OCI-LY7 (cell line): ENCODE measurements around the gene C3orf20. TPM values are rescaled to one million over a fixed set of nuclear protein-coding genes. Genes with fewer than 3 reads are reported as not detected.

ENCODE experiments used
- BruUV-seq: library from RNA; stranded (reverse); fragments of 400-500 nt; replicated peaks from 2 replicates; lab custom pipeline; 2021; lab: Mats Ljungman, UMichigan
- CTCF ChIA-PET: fragments of 300-600 bp; sonication (Branson Sonifier 250); formaldehyde crosslinking; loops from one replicate; lab custom pipeline; 2022; ENCODE audit warnings: antibody characterized with exemption; ENCODE audit not compliant: unreplicated experiment; lab: Charles Lee
- POLR2A ChIA-PET: fragments of 300-600 bp; sonication (Branson Sonifier 250); formaldehyde crosslinking; loops from one replicate; lab custom pipeline; 2022; ENCODE audit warnings: antibody characterized with exemption; lab: Charles Lee
- DNase-seq: peaks from one replicate; pipeline ENCODE4 v3.0.0-alpha.2; 2015; ENCODE audit warnings: low spot score
- H2AFZ ChIP-seq: fragments of 200-600 bp; sonication (generic), shearing (Covaris generic); 2 replicates; pipeline ENCODE4 v1.6.1; 2014; ENCODE audit warnings: mild to moderate bottlenecking, antibody characterized with exemption, low read length, moderate library complexity
- H3K27ac ChIP-seq: fragments of 200-600 bp; sonication (generic); 2 replicates; pipeline ENCODE4 v1.5.1; 2014; ENCODE audit warnings: mixed run types, low read depth, mild to moderate bottlenecking, moderate library complexity, low read length, inconsistent platforms; ENCODE audit not compliant: poor library complexity, severe bottlenecking
- H3K36me3 ChIP-seq: fragments of 200-600 bp; sonication (generic); 2 replicates; pipeline ENCODE4 v1.6.1; 2014; ENCODE audit warnings: mild to moderate bottlenecking, antibody characterized with exemption, low read length, moderate library complexity, mixed read lengths; ENCODE audit not compliant: insufficient read depth
- H3K4me1 ChIP-seq: fragments of 200-600 bp; sonication (generic); 2 replicates; pipeline ENCODE4 v1.5.1; 2014; ENCODE audit warnings: mild to moderate bottlenecking, low read length; ENCODE audit not compliant: insufficient read depth, poor library complexity, severe bottlenecking
- H3K4me2 ChIP-seq: fragments of 200-600 bp; sonication (generic); 2 replicates; pipeline ENCODE4 v1.6.1; 2014; ENCODE audit warnings: mild to moderate bottlenecking, low read length
- H3K4me3 ChIP-seq: fragments of 200-600 bp; sonication (generic); 2 replicates; pipeline ENCODE4 v1.5.1; 2014; ENCODE audit warnings: mild to moderate bottlenecking, low read depth, low read length; ENCODE audit not compliant: poor library complexity, severe bottlenecking
- H3K79me2 ChIP-seq: fragments of 200-600 bp; sonication (generic); 2 replicates; pipeline ENCODE4 v1.6.1; 2016; ENCODE audit warnings: low read depth, mild to moderate bottlenecking, low read length, moderate library complexity, mixed read lengths; ENCODE audit not compliant: insufficient read depth
- H3K9me2 ChIP-seq: fragments of 200-600 bp; sonication (generic); 2 replicates; pipeline ENCODE4 v1.6.1; 2016; ENCODE audit warnings: mild to moderate bottlenecking, low read length, mixed read lengths; ENCODE audit not compliant: insufficient read depth
- H3K9me3 ChIP-seq: fragments of 200-600 bp; sonication (generic); 2 replicates; pipeline ENCODE4 v1.6.1; 2014; ENCODE audit warnings: mild to moderate bottlenecking, mixed run types, low read length, mixed read lengths
- H4K20me1 ChIP-seq: fragments of 200-600 bp; sonication (generic); 2 replicates; pipeline ENCODE4 v1.6.1; 2014; ENCODE audit warnings: mild to moderate bottlenecking, antibody characterized with exemption, low read length, moderate library complexity, mixed read lengths; ENCODE audit not compliant: insufficient read depth
- CTCF ChIP-seq: fragments of 200-600 bp; sonication (generic); conservative IDR thresholded peaks from 2 replicates; pipeline ENCODE4 v1.5.1; 2014; ENCODE audit warnings: mild to moderate bottlenecking, antibody characterized with exemption, low read length, moderate library complexity, mixed read lengths
- EZH2phosphoT487 ChIP-seq: fragments of 200-600 bp; sonication (generic); IDR thresholded peaks from 2 replicates; pipeline ENCODE4 v1.6.1; 2018; ENCODE audit warnings: low read depth, borderline replicate concordance, mild to moderate bottlenecking, mixed run types, antibody characterized with exemption, low read length, moderate library complexity, mixed read lengths
- intact Hi-C: fragments of 100-400 bp; cut with micrococcal nuclease; formaldehyde crosslinking; loops from one replicate; pipeline ENCODE4 v1.10.0; 2022; ENCODE audit not compliant: unreplicated experiment
- total RNA-seq, 2 experiments: library from RNA; depleted of rRNA in 1 of 2; stranded (reverse); fragments of >200 nt in 1 of 2; shearing (Covaris generic) in 1 of 2; gene quantifications; 2 replicates each; pipeline ENCODE4 v1.2.3, GENCODE V29; 2014 to 2022

The C3orf20 gene
- total RNA-seq, 2 experiments from 2014 or later = 2.2 to 2.7 TPM

- Histone ChIP-seq H4K20me1 (no peaks in the 10 kb centered on the region), H3K4me3 (no peak overlapping the region), H3K27ac (no peak overlapping the region), H2AFZ (no peak overlapping the region), H3K36me3 (no peaks in the 10 kb centered on the region), H3K4me1 (no peaks in the 10 kb centered on the region), H3K79me2 (no peaks in the 10 kb centered on the region), H3K9me3 (no peaks in the 10 kb centered on the region), H3K9me2 (no peaks in the 10 kb centered on the region), H3K4me2 (no peak overlapping the region)
- BruUV-seq = no TSS peak
- ChIA-PET CTCF (no interaction called here), POLR2A (interaction anchor here (0.7 kb wide), 1 partner anchor 24 kb away, joined by 3 read pairs; no protein-coding TSS in a partner anchor)
- no peak for DNase-seq
- TF ChIP-seq CTCF = no peak
- no peak for TF ChIP-seq EZH2phosphoT487
- intact Hi-C loops = no loop called here
These were observed 46.5 kb upstream of the C3orf20 start for GRCh38 chr3:14628406-14628805.

DNA sequence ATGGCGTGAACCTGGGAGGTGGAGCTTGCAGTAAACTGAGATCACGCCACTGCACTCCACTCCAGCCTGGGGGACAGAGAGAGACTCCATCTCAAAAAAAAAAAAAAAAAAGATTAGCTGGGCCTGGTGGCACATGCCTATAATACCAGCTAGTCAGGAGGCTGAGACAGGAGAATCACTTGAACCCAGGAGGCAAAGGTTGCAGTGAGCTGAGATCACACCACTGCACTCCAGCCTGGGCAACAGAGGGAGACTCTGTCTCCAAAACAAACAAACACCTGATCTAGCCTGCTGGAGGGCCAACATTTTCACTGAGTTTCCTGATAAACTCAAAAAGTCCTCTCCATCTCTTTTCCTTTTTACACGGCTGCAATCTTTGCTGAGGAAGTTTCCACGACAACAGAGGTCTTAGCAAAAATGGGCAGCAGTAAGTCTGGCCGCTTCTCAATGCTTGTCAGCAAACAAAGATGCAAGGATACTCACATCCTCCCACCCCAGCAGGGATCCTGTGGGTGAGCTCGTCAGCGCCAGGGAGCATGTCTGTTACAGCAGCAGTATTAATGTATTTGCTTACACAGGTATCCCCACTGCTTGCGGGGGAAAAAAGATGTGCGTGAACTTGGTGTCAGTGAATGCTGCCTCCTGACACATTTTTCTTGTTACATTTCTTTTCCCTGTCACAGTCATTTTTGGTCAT lies 44.4 kb upstream of the C3orf20 start:
- H3K9me2 ChIP-seq = no peaks in the 10 kb centered on the region
- ChIA-PET CTCF (interaction anchor here (0.6 to 1.5 kb wide), 2 partner anchors 151 to 497 kb away, joined by 3 to 5 read pairs; no protein-coding TSS in a partner anchor), POLR2A (interaction anchor here (0.7 to 0.9 kb wide), 2 partner anchors 18 to 19 kb away, joined by 3 read pairs; no protein-coding TSS in a partner anchor)
- no peak overlapping the region for H3K4me3 ChIP-seq
- DNase-seq = no peak
- H4K20me1 ChIP-seq = no peaks in the 10 kb centered on the region
- H3K27ac ChIP-seq = no peak overlapping the region
- no peaks in the 10 kb centered on the region for H3K9me3 ChIP-seq
- no peaks in the 10 kb centered on the region for H3K79me2 ChIP-seq
- no TSS peak for BruUV-seq
- no peak overlapping the region for H3K4me2 ChIP-seq
- no peak overlapping the region for H2AFZ ChIP-seq
- intact Hi-C loops = no loop called here
- no peaks in the 10 kb centered on the region for H3K4me1 ChIP-seq
- H3K36me3 ChIP-seq = no peaks in the 10 kb centered on the region
- no peak for TF ChIP-seq EZH2phosphoT487
- no peak for TF ChIP-seq CTCF

DNA sequence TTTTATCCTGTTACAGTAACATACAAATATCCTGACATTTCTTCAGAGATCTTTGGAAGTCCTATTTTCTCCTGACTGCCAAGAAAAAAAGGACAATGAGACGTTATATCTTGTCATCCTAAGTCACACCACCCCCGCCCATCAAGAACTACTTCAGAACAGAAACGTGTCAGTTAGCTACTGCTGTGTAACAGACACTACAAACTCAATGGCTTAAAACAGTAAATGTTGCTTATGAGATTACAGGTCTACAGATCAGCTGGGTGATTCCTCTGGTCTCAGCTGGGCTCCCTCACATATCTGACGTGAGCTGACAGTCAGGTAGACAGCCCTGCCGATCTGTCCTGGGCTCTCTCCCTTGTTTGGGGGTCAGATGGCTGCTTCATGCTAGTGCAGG lies 43.8 kb upstream of the C3orf20 start:
- Histone ChIP-seq H3K4me1 (no peaks in the 10 kb centered on the region), H3K4me3 (no peak overlapping the region), H3K36me3 (no peaks in the 10 kb centered on the region), H3K9me2 (no peaks in the 10 kb centered on the region), H3K9me3 (no peaks in the 10 kb centered on the region), H3K27ac (no peak overlapping the region), H3K4me2 (no peak overlapping the region), H2AFZ (no peak overlapping the region), H4K20me1 (no peaks in the 10 kb centered on the region), H3K79me2 (no peaks in the 10 kb centered on the region)
- DNase-seq = no peak
- no peak for TF ChIP-seq CTCF
- TF ChIP-seq EZH2phosphoT487 = no peak
- POLR2A ChIA-PET = no interaction called here
- intact Hi-C loops = no loop called here
- CTCF ChIA-PET = interaction anchor here (1.5 kb wide), 1 partner anchor 150 kb away, joined by 5 read pairs; no protein-coding TSS in a partner anchor
- no TSS peak for BruUV-seq
